ENCODE results near the gene NCKAP1. TPM values are rescaled to one million over a fixed set of nuclear protein-coding genes. Genes with fewer than 3 reads are reported as not detected.

The NCKAP1 gene
- total and polyA plus RNA-seq, 2 experiments from 2014 or later: 54.5 to 216 TPM

DNA sequence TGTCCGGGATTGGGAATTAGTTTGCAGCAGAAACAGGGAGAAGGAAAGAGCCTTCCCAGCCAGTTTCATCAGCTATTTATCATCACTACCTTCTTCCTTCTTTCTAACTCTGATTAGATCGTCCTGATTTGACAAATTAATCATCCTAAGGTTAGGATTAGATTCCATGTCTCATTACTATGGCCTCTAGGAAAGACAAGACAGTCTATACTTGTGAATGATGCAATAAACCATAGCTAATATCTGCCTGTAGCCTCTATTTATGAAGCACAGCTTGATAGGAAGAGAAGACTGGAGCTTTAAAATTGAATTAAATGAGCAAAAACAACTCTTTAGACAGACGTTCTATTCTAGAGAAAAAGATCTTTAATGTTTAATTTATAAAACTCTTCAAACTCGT, 146.6 kb downstream of the NCKAP1 start:
- Histone ChIP-seq H2AFZ (no peak overlapping the region), H3K4me1 (ENCODE audit: insufficient read depth) (peaks cover 14% of the 10 kb centered on the region), H3K9me3 (ENCODE audit: low read depth) (no peaks in the 10 kb centered on the region), H3K36me3 (replicated peaks; ENCODE audit: insufficient read depth, low read depth) (no peaks in the 10 kb centered on the region), H4K20me1 (ENCODE audit: insufficient read depth, poor library complexity, severe bottlenecking) (no peaks in the 10 kb centered on the region), H3K9me2 (replicated peaks; ENCODE audit: insufficient read depth) (no peaks in the 10 kb centered on the region), H3K4me2 (peak overlapping the region; percentile 65), H3K4me3 (no peak overlapping the region), H3K27ac (peak overlapping the region; percentile 13), H3K79me2 (no peaks in the 10 kb centered on the region), H3K27me3 (no peaks in the 10 kb centered on the region)
- no peak for TF ChIP-seq EZH2phosphoT487 (IDR thresholded peaks at IDR 0.05; ENCODE audit: low read depth, severe bottlenecking, unreplicated experiment)
- no peak for TF ChIP-seq EZH2 (IDR thresholded peaks at IDR 0.05; ENCODE audit: borderline replicate concordance)
- TF ChIP-seq, protein P1, sequence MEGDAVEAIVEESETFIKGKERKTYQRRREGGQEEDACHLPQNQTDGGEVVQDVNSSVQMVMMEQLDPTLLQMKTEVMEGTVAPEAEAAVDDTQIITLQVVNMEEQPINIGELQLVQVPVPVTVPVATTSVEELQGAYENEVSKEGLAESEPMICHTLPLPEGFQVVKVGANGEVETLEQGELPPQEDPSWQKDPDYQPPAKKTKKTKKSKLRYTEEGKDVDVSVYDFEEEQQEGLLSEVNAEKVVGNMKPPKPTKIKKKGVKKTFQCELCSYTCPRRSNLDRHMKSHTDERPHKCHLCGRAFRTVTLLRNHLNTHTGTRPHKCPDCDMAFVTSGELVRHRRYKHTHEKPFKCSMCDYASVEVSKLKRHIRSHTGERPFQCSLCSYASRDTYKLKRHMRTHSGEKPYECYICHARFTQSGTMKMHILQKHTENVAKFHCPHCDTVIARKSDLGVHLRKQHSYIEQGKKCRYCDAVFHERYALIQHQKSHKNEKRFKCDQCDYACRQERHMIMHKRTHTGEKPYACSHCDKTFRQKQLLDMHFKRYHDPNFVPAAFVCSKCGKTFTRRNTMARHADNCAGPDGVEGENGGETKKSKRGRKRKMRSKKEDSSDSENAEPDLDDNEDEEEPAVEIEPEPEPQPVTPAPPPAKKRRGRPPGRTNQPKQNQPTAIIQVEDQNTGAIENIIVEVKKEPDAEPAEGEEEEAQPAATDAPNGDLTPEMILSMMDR (IDR thresholded peaks at IDR 0.05; ENCODE audit: poor library complexity): no peak
- 64% methylated on average over 4 of the region's 4 CpGs for WGBS (ENCODE audit: low lambda C conversion rate, missing lambda C conversion rate)
- no peak for DNase-seq (ENCODE audit: low spot score)

DNA sequence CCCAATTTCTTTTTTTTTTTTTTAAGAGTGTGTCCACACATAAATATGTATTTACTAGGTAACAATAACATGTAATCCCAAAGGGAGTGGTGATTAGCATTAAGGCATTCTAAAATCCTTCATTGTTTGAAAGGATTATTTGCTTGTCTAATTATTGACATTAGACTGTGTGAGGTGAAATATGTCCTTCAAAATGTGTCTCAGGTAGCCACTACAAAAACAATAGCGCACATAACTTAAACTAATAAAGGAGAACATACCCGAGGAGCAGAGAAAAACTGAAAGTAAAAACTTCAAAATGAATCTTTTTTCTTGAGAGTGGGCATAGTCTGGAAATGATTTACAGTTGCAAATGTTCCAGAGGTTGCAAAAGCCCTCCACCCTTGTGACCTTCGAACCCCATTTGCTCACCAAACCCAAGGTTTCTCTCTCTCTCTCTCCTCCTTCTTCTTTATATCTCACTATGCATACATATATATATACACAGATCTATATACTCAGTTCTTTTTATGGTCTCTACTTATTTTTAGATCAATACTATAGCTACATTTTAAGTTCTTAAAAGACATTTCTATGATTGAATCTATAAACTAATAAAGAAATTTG, 147.4 kb downstream of the NCKAP1 start:
- peak overlapping the region; percentile 65 for H3K4me2 ChIP-seq
- H3K27ac ChIP-seq: peak overlapping the region; percentile 13

DNA sequence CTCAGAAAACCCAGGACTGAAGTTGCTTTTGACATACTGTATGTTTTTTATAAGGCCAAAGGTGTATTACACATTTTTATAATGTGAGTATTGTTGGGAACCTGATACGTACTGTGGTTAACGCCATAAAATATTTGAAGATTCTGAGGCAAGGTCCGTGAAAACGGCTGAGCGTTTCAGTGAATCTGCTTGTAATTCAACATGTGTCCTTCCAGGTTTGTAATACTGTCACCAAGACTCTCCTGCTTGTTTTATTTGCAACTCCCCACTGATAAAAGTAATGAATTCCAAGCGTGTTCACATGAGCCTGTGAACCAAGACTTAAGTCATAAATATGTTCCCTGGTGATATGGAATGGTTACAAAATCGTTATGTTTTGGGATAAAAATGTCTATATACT, 148.0 kb downstream of the NCKAP1 start:
- Histone ChIP-seq H4K20me1 (ENCODE audit: insufficient read depth, poor library complexity, severe bottlenecking) (no peaks in the 10 kb centered on the region), H3K27me3 (no peaks in the 10 kb centered on the region), H3K4me3 (no peak overlapping the region), H3K4me2 (peak overlapping the region; percentile 65), H3K4me1 (ENCODE audit: insufficient read depth) (peaks cover 14% of the 10 kb centered on the region), H3K36me3 (replicated peaks; ENCODE audit: insufficient read depth, low read depth) (no peaks in the 10 kb centered on the region), H3K9me3 (ENCODE audit: low read depth) (no peaks in the 10 kb centered on the region), H2AFZ (no peak overlapping the region), H3K27ac (peak overlapping the region; percentile 13), H3K79me2 (no peaks in the 10 kb centered on the region), H3K9me2 (replicated peaks; ENCODE audit: insufficient read depth) (no peaks in the 10 kb centered on the region)
- DNase-seq (ENCODE audit: low spot score): no peak
- TF ChIP-seq EZH2phosphoT487 (IDR thresholded peaks at IDR 0.05; ENCODE audit: low read depth, severe bottlenecking, unreplicated experiment) (no peak), EZH2 (IDR thresholded peaks at IDR 0.05; ENCODE audit: borderline replicate concordance) (no peak)
- TF ChIP-seq, protein P1 (IDR thresholded peaks at IDR 0.05; ENCODE audit: poor library complexity): no peak
- 33% methylated on average over 7 of the region's 7 CpGs for WGBS (ENCODE audit: low lambda C conversion rate, missing lambda C conversion rate)

More for the DNA sequence above, 147.4 kb downstream of the NCKAP1 start:
- no peak for DNase-seq (ENCODE audit: low spot score)
- Histone ChIP-seq H3K79me2 (no peaks in the 10 kb centered on the region), H3K4me1 (ENCODE audit: insufficient read depth) (peaks cover 14% of the 10 kb centered on the region), H3K9me2 (replicated peaks; ENCODE audit: insufficient read depth) (no peaks in the 10 kb centered on the region), H3K4me3 (peak overlapping the region; percentile 7), H3K36me3 (replicated peaks; ENCODE audit: insufficient read depth, low read depth) (no peaks in the 10 kb centered on the region), H3K9me3 (ENCODE audit: low read depth) (no peaks in the 10 kb centered on the region), H2AFZ (no peak overlapping the region), H4K20me1 (ENCODE audit: insufficient read depth, poor library complexity, severe bottlenecking) (no peaks in the 10 kb centered on the region), H3K27me3 (no peaks in the 10 kb centered on the region)
- 34% methylated on average over 3 of the region's 3 CpGs for WGBS (ENCODE audit: low lambda C conversion rate, missing lambda C conversion rate)
- no peak for TF ChIP-seq EZH2 (IDR thresholded peaks at IDR 0.05; ENCODE audit: borderline replicate concordance)
- TF ChIP-seq EZH2phosphoT487 (IDR thresholded peaks at IDR 0.05; ENCODE audit: low read depth, severe bottlenecking, unreplicated experiment): no peak
- TF ChIP-seq, protein P1 (IDR thresholded peaks at IDR 0.05; ENCODE audit: poor library complexity): no peak
